ENCODE measurements around the gene FGD5.

DNA sequence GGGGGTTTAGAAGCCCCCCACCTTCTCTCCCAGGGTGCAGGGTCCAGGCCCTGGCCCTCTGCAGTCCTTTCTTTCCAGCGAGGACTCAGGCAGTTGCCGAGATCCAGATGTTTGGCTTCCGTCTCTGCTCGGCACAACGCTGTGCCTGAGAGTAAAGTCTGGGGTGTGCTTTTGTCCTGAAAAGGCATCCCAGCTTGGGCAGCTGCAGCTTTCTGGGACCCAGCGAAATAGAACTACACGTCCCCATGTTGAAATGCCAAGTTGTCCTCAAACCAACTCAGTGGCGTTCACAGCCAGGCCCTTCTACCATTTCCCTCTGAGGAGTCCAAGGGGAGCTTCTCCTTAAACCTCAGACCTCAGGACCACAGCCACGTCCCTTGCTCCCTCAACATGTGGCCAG is 23.1 kb downstream of the FGD5 start:
- no peak for TF ChIP-seq GATA2 (IDR thresholded peaks at IDR 0.05; ENCODE audit: low read depth, low read length)
- no peak for TF ChIP-seq GATA3 (IDR thresholded peaks at IDR 0.05; ENCODE audit: low read depth, low read length)
